HEK293 (cell line): ENCODE results near the gene EDAR.

Source experiments
- CTCF ChIA-PET: fragments of 350-600 bp; formaldehyde crosslinking; extraction: SDS; loops from one replicate; lab custom pipeline; 2021; ENCODE audit warnings: antibody characterized with exemption; lab: Yijun Ruan, JAX
- POLR2A ChIA-PET: fragments of 300-600 bp; formaldehyde crosslinking; extraction: SDS; loops from one replicate; lab custom pipeline; 2020; ENCODE audit warnings: antibody characterized with exemption, inconsistent platforms; lab: Yijun Ruan, JAX
- H3K27ac ChIP-seq: fragments of 200-500 bp; sonication (Bioruptor generic); 2 replicates; pipeline ENCODE4 v1.5.1; 2014; ENCODE audit warnings: low read depth, low read length, control low read depth, inconsistent platforms; ENCODE audit errors: extremely low read depth
- H3K36me3 ChIP-seq, 2 experiments: fragments of 200-500 bp in 1 of 2; sonication (Bioruptor generic) in 1 of 2; 1 replicate in 1 of 2; 2 replicates in 1 of 2; pipeline ENCODE4 v1.5.1; 2014 to 2017; ENCODE audit warnings: inconsistent platforms in 2 of 2, low read length in 2 of 2; ENCODE audit not compliant: control insufficient read depth in 2 of 2, insufficient read depth in 1 of 2
- H3K4me1 ChIP-seq: fragments of 200-500 bp; sonication (Bioruptor generic); 2 replicates; pipeline ENCODE4 v1.5.1; 2014; ENCODE audit warnings: mild to moderate bottlenecking, low read length, inconsistent platforms; ENCODE audit not compliant: control insufficient read depth, insufficient read depth
- H3K4me3 ChIP-seq: 2 replicates; pipeline ENCODE4 v1.5.1; 2011; ENCODE audit warnings: low read depth, mild to moderate bottlenecking, control low read depth, low read length, moderate library complexity
- H3K9me3 ChIP-seq: fragments of 200-500 bp; sonication (Bioruptor generic); 2 replicates; pipeline ENCODE4 v1.5.1; 2014; ENCODE audit warnings: low read depth, low read length, inconsistent platforms; ENCODE audit not compliant: control insufficient read depth, insufficient read depth
- BCL11A ChIP-seq: fragments of 450-650 bp; formaldehyde crosslinking; IDR thresholded peaks from 2 replicates; pipeline ENCODE4 v1.5.1; 2016; ENCODE audit warnings: low read depth, missing biosample characterization, missing genetic modification characterization
- HOXA7 ChIP-seq: sonication (generic); formaldehyde crosslinking; IDR thresholded peaks from 2 replicates; pipeline ENCODE4 v1.8.1; 2022; ENCODE audit warnings: missing genetic modification reagents, borderline replicate concordance
- KLF9 ChIP-seq: fragments of 450-650 bp; formaldehyde crosslinking; IDR thresholded peaks from 2 replicates; pipeline ENCODE4 v1.5.1; 2016; ENCODE audit warnings: missing biosample characterization, missing genetic modification characterization, low read depth
- SETDB1 ChIP-seq: IDR thresholded peaks from one replicate; pipeline ENCODE4 v1.6.1; 2017; ENCODE audit warnings: mild to moderate bottlenecking, low read length, moderate library complexity, mixed read lengths; ENCODE audit not compliant: insufficient read length
- SP2 ChIP-seq: fragments of 450-650 bp; formaldehyde crosslinking; IDR thresholded peaks from 2 replicates; pipeline ENCODE4 v1.5.1; 2016; ENCODE audit warnings: missing biosample characterization, missing genetic modification characterization
- TCF7L2 ChIP-seq: IDR thresholded peaks from 2 replicates; pipeline ENCODE4 v1.6.1; 2011; ENCODE audit warnings: low read depth, mild to moderate bottlenecking, inconsistent platforms, low read length, moderate library complexity, borderline replicate concordance
- TRIM28 ChIP-seq: IDR thresholded peaks from 2 replicates; pipeline ENCODE4 v1.6.1; 2011; ENCODE audit warnings: low read length, control low read depth, borderline replicate concordance
- YY1 ChIP-seq: fragments of 450-650 bp; formaldehyde crosslinking; IDR thresholded peaks from 2 replicates; pipeline ENCODE4 v1.5.1; 2018; ENCODE audit warnings: missing biosample characterization, missing genetic modification characterization
- ZNF202 ChIP-seq: fragments of 450-650 bp; formaldehyde crosslinking; IDR thresholded peaks from 2 replicates; pipeline ENCODE4 v1.5.1; 2016; ENCODE audit warnings: missing biosample characterization, missing genetic modification characterization, borderline replicate concordance
- ZNF302 ChIP-seq: fragments of 450-650 bp; formaldehyde crosslinking; IDR thresholded peaks from 2 replicates; pipeline ENCODE4 v1.5.1; 2016; ENCODE audit warnings: missing biosample characterization, missing genetic modification characterization, low read depth
- ZNF311 ChIP-seq: fragments of 450-650 bp; formaldehyde crosslinking; IDR thresholded peaks from 2 replicates; pipeline ENCODE4 v1.5.1; 2017; ENCODE audit warnings: missing biosample characterization, missing genetic modification characterization, borderline replicate concordance
- ZNF48 ChIP-seq: fragments of 450-650 bp; formaldehyde crosslinking; IDR thresholded peaks from 2 replicates; pipeline ENCODE4 v1.5.1; 2016; ENCODE audit warnings: missing biosample characterization, missing genetic modification characterization
- ZNF510 ChIP-seq: fragments of 450-650 bp; formaldehyde crosslinking; IDR thresholded peaks from 2 replicates; pipeline ENCODE4 v1.5.1; 2018; ENCODE audit warnings: mild to moderate bottlenecking, missing genetic modification characterization, missing biosample characterization; ENCODE audit not compliant: insufficient replicate concordance
- ZNF548 ChIP-seq: fragments of 450-650 bp; formaldehyde crosslinking; IDR thresholded peaks from 2 replicates; pipeline ENCODE4 v1.5.1; 2016; ENCODE audit warnings: missing biosample characterization, missing genetic modification characterization
- ZNF561 ChIP-seq: fragments of 450-650 bp; IDR thresholded peaks from 2 replicates; pipeline ENCODE4 v1.5.1; 2018; ENCODE audit warnings: missing biosample characterization, missing genetic modification characterization, borderline replicate concordance
- ZNF585B ChIP-seq: fragments of 450-650 bp; formaldehyde crosslinking; IDR thresholded peaks from 2 replicates; pipeline ENCODE4 v1.5.1; 2016; ENCODE audit warnings: missing biosample characterization, missing genetic modification characterization
- ZNF654 ChIP-seq: fragments of 450-650 bp; formaldehyde crosslinking; IDR thresholded peaks from 2 replicates; pipeline ENCODE4 v1.5.1; 2016; ENCODE audit warnings: low read depth, missing biosample characterization, missing genetic modification characterization
- ZNF785 ChIP-seq: fragments of 450-650 bp; formaldehyde crosslinking; IDR thresholded peaks from 2 replicates; pipeline ENCODE4 v1.5.1; 2016; ENCODE audit warnings: missing biosample characterization, missing genetic modification characterization
- TF ChIP-seq, protein P1 (sequence below): fragments of 450-650 bp; formaldehyde crosslinking; IDR thresholded peaks from 2 replicates; pipeline ENCODE4 v1.5.1; 2016; ENCODE audit warnings: missing biosample characterization, missing genetic modification characterization
- TF ChIP-seq, protein P2 (sequence below): fragments of 450-650 bp; formaldehyde crosslinking; IDR thresholded peaks from 2 replicates; pipeline ENCODE4 v1.5.1; 2016; ENCODE audit warnings: missing biosample characterization, missing genetic modification characterization
- TF ChIP-seq, protein P3 (sequence below): fragments of 450-650 bp; formaldehyde crosslinking; IDR thresholded peaks from 2 replicates; pipeline ENCODE4 v1.5.1; 2016; ENCODE audit warnings: missing biosample characterization, missing genetic modification characterization, borderline replicate concordance
- TF ChIP-seq, protein P4 (sequence below): fragments of 450-650 bp; formaldehyde crosslinking; IDR thresholded peaks from 2 replicates; pipeline ENCODE4 v1.5.1; 2016; ENCODE audit warnings: missing biosample characterization, missing genetic modification characterization

EDAR gene

DNA sequence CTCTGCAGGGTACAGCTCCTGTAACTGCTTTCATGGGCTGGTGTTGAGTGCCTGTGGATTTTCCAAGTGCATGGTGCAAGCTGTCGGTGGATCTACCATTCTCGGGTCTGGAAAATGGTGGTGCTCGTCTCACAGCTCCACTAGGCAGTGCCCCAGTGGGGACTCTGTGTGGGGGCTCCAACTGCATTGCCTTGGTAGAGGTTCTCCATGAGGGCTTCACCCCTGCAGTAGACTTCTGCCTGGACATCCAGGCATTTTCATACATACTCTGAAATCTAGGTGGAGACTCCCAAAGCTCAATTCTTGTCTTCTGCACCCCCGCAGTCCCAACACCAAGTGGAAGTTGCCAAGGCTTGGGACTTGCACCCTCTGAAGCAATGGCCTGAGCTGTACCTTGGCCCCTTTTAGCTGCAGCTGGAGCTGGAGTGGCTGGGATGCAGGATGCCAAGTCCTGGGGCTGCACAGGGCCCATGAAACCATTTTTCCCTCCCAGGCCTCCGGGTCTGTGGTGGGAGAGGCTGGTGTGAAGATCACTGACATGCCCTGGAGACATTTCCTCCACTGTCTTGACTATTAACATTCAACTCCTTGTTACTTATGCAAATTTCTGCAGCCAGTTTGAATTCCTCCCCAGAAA, 41.6 kb downstream of the EDAR start:
- POLR2A ChIA-PET, result no interaction called here

DNA sequence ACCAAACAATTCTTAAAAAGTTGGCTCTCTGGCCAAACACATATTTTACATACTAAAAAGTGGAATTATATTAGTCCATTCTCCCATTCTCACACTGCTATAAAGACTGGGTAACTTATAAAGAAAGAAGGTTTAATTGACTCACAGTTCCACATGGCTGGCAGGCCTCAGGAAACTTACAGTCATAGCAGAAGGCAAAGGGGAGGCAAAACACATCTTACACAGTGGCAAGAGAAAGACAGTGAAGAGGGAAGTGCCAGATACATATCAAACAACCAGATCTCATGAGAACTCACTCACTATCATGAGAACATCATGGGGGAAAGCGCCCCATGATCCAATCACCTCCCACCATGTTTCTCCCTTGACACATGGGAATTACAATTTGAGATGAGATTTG, 42.6 kb downstream of the EDAR start:
- ChIA-PET CTCF (interaction anchor here (0.6 kb wide), 1 partner anchor 20 kb away, joined by 7 read pairs; no protein-coding TSS in a partner anchor), POLR2A (no interaction called here)
- H3K4me3 ChIP-seq, result no peak overlapping the region
- no peak overlapping the region for H3K27ac ChIP-seq
- no peaks in the 10 kb centered on the region for H3K4me1 ChIP-seq
- H3K9me3 ChIP-seq, result no peaks in the 10 kb centered on the region
- H3K36me3 ChIP-seq, result no peaks in the 10 kb centered on the region
- TF ChIP-seq SP2 (tag by site-specific recombination) (no peak), ZNF311 (tag by site-specific recombination) (no peak), TCF7L2 (no peak), ZNF548 (no peak), BCL11A (no peak), HOXA7 (CRISPR knock-in tag) (no peak), ZNF510 (tag by site-specific recombination) (no peak), YY1 (tag by site-specific recombination) (no peak), ZNF561 (no peak), ZNF202 (tag by site-specific recombination) (no peak), ZNF785 (tag by site-specific recombination) (no peak), ZNF302 (tag by site-specific recombination) (no peak)
- TF ChIP-seq, protein P1, sequence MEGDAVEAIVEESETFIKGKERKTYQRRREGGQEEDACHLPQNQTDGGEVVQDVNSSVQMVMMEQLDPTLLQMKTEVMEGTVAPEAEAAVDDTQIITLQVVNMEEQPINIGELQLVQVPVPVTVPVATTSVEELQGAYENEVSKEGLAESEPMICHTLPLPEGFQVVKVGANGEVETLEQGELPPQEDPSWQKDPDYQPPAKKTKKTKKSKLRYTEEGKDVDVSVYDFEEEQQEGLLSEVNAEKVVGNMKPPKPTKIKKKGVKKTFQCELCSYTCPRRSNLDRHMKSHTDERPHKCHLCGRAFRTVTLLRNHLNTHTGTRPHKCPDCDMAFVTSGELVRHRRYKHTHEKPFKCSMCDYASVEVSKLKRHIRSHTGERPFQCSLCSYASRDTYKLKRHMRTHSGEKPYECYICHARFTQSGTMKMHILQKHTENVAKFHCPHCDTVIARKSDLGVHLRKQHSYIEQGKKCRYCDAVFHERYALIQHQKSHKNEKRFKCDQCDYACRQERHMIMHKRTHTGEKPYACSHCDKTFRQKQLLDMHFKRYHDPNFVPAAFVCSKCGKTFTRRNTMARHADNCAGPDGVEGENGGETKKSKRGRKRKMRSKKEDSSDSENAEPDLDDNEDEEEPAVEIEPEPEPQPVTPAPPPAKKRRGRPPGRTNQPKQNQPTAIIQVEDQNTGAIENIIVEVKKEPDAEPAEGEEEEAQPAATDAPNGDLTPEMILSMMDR (tag by site-specific recombination), result no peak
- TF ChIP-seq, protein P2, sequence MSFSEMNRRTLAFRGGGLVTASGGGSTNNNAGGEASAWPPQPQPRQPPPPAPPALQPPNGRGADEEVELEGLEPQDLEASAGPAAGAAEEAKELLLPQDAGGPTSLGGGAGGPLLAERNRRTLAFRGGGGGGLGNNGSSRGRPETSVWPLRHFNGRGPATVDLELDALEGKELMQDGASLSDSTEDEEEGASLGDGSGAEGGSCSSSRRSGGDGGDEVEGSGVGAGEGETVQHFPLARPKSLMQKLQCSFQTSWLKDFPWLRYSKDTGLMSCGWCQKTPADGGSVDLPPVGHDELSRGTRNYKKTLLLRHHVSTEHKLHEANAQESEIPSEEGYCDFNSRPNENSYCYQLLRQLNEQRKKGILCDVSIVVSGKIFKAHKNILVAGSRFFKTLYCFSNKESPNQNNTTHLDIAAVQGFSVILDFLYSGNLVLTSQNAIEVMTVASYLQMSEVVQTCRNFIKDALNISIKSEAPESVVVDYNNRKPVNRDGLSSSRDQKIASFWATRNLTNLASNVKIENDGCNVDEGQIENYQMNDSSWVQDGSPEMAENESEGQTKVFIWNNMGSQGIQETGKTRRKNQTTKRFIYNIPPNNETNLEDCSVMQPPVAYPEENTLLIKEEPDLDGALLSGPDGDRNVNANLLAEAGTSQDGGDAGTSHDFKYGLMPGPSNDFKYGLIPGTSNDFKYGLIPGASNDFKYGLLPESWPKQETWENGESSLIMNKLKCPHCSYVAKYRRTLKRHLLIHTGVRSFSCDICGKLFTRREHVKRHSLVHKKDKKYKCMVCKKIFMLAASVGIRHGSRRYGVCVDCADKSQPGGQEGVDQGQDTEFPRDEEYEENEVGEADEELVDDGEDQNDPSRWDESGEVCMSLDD (tag by site-specific recombination), result no peak
- TF ChIP-seq, protein P3, sequence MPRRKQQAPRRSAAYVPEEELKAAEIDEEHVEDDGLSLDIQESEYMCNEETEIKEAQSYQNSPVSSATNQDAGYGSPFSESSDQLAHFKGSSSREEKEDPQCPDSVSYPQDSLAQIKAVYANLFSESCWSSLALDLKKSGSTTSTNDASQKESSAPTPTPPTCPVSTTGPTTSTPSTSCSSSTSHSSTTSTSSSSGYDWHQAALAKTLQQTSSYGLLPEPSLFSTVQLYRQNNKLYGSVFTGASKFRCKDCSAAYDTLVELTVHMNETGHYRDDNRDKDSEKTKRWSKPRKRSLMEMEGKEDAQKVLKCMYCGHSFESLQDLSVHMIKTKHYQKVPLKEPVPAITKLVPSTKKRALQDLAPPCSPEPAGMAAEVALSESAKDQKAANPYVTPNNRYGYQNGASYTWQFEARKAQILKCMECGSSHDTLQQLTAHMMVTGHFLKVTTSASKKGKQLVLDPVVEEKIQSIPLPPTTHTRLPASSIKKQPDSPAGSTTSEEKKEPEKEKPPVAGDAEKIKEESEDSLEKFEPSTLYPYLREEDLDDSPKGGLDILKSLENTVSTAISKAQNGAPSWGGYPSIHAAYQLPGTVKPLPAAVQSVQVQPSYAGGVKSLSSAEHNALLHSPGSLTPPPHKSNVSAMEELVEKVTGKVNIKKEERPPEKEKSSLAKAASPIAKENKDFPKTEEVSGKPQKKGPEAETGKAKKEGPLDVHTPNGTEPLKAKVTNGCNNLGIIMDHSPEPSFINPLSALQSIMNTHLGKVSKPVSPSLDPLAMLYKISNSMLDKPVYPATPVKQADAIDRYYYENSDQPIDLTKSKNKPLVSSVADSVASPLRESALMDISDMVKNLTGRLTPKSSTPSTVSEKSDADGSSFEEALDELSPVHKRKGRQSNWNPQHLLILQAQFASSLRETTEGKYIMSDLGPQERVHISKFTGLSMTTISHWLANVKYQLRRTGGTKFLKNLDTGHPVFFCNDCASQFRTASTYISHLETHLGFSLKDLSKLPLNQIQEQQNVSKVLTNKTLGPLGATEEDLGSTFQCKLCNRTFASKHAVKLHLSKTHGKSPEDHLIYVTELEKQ (tag by site-specific recombination), result no peak
- TF ChIP-seq, protein P4, sequence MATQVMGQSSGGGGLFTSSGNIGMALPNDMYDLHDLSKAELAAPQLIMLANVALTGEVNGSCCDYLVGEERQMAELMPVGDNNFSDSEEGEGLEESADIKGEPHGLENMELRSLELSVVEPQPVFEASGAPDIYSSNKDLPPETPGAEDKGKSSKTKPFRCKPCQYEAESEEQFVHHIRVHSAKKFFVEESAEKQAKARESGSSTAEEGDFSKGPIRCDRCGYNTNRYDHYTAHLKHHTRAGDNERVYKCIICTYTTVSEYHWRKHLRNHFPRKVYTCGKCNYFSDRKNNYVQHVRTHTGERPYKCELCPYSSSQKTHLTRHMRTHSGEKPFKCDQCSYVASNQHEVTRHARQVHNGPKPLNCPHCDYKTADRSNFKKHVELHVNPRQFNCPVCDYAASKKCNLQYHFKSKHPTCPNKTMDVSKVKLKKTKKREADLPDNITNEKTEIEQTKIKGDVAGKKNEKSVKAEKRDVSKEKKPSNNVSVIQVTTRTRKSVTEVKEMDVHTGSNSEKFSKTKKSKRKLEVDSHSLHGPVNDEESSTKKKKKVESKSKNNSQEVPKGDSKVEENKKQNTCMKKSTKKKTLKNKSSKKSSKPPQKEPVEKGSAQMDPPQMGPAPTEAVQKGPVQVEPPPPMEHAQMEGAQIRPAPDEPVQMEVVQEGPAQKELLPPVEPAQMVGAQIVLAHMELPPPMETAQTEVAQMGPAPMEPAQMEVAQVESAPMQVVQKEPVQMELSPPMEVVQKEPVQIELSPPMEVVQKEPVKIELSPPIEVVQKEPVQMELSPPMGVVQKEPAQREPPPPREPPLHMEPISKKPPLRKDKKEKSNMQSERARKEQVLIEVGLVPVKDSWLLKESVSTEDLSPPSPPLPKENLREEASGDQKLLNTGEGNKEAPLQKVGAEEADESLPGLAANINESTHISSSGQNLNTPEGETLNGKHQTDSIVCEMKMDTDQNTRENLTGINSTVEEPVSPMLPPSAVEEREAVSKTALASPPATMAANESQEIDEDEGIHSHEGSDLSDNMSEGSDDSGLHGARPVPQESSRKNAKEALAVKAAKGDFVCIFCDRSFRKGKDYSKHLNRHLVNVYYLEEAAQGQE (tag by site-specific recombination), result no peak

More for the DNA sequence above, 41.6 kb downstream of the EDAR start:
- no peak overlapping the region for H3K27ac ChIP-seq
- TF ChIP-seq TRIM28 (peak; percentile 87; the same call in 1 of the 2 replicates), ZNF585B (tag by site-specific recombination) (peak; percentile 73), ZNF48 (tag by site-specific recombination) (no peak), SETDB1 (peak; percentile 94), KLF9 (no peak), ZNF654 (tag by site-specific recombination) (no peak)
- no peaks in the 10 kb centered on the region for H3K9me3 ChIP-seq
- H3K36me3 ChIP-seq, result no peaks in the 10 kb centered on the region
- CTCF ChIA-PET, result interaction anchor here (0.6 kb wide), 1 partner anchor 19 kb away, joined by 7 read pairs; no protein-coding TSS in a partner anchor
- no peak overlapping the region for H3K4me3 ChIP-seq
- no peaks in the 10 kb centered on the region for H3K4me1 ChIP-seq
